ENCODE data around the gene PFDN4. TPM values are rescaled to one million over a fixed set of nuclear protein-coding genes. Genes with fewer than 3 reads are reported as not detected.

Gene PFDN4
- polyA plus RNA-seq, 3 donors from 2014 or later: 33.2 to 93.9 (median 43.6) TPM

DNA sequence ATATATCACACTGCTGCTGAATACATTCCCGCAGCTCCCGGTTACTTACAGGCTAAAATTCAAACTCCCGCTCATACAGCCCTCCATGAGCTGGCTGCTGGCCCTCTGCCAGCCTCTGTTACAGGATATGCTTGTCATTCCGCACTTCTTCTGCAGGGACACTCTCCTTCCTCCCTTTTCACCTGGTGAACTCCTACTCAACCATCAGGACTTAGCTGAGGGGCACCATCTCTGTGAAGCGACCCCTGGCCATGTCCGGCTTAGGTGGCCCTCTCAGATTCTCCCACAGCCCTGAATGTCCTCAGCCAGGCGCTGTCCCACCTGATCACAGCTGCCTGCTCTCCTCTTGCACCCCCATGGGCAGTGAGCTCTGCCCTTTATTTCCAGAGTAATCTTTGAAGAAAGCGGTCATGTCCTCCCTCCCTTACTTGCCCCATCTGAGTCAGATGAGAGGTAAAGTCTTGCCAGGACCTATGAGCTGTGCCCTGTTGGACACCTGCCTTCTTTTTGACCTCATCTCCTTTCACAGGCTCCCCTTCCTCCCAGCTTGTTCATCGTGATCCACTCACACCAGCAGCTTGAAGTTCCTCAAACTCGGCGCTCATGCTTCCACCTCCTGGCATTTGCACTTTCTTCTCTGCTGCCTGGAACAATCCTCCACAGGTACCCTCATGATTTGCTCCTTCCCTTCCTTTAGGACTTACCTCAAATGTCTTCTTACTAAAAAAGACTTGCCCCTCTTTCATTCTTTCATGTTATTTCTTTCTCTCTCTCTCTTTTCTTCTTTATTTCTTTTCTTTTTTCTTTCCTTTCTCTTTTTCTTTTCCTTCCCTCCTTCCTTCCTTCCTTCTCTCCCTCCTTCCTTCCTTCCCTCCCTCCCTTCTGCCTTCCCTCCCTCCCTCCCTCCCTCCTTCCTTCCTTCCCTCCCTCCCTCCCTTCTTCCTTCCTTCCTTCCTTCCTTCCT is 39.7 kb upstream of the PFDN4 start:
- Mint-ChIP-seq H3K4me3 (no peak overlapping the region), H3K4me1 (peaks cover 0 to 1% of the 10 kb centered on the region in 2 donors), H3K9me3 (peaks cover 0 to 2% (median 0%) of the 10 kb centered on the region in 6 donors), H3K36me3 (no peaks in the 10 kb centered on the region), H3K27me3 (ENCODE audit: low read depth in 3 of 3) (peaks cover 4 to 24% (median 24%) of the 10 kb centered on the region in 3 donors), H3K27ac (no peak overlapping the region)
- DNase-seq: no peak

DNA sequence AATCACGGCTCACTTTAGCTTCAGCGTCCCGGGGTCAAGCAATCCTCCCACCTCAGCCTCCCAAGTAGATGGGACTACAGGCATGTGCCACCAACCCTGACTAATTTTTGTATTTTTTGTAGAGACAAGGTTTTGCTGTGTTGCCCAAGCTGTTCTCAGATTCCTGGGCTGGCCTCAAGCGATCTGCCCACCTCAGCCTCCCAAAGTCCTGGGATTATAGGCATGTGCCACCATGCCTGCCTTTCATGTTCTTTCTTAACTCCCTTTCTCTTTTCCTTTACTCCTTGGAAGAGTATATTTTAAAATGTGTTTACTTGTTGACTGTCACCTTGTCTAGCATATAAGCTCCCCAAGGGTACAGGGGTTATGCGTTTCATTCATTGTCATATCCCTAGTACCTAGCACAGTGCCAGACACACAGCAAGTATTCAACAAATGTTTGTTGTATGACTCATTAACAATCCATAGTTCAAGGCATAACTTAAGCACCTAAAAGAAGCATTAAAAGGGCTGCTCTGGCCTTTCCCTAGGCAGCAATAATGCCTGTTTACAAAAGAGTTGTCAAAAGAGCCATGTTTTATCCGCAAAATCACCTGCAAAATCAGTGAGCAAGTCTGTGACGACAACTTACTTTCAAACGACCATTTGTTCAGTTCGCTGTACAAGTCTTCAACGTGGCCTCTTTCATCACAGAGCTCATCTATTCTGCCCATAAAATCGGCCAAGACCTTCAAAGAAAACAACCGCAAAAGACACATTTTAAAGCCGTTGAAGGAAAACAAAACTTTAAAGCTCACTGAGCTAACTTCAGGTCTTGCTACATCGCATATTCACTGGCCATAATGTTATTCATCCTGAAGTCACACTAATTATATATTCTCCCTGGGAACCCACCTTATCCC is 38.7 kb upstream of the PFDN4 start:
- Mint-ChIP-seq H3K9me3 (peaks cover 0 to 2% (median 0%) of the 10 kb centered on the region in 6 donors), H3K27ac (no peak overlapping the region), H3K4me1 (peaks cover 0 to 1% of the 10 kb centered on the region in 2 donors), H3K27me3 (ENCODE audit: low read depth in 3 of 3) (peaks cover 4 to 29% (median 24%) of the 10 kb centered on the region in 3 donors), H3K36me3 (no peaks in the 10 kb centered on the region), H3K4me3 (no peak overlapping the region)
- no peak for DNase-seq

DNA sequence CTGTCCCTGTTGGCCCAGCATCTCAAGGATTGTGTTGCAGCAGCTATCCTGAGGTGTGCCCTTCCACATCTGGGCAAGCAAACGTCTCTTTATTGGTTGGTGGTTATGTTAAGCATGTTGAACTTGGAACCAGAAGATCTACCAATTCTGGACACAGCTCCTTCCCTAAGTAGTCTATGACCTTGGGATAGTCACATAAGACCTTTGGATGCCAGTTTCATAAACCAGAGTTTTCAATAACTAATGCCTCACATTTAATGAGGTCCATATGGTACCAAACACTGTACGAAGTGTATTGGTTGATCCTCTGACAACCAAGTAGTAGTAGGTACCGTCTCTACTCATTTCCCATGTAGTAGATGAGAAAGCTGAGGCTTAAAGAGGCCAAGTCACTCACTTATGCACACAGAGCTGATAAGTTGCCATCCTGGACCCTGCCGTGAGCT is 37.8 kb upstream of the PFDN4 start:
- H3K4me1 Mint-ChIP-seq: peaks cover 5% of the 10 kb centered on the region in 2 donors
- peaks cover 9 to 37% (median 24%) of the 10 kb centered on the region in 3 donors for H3K27me3 Mint-ChIP-seq (ENCODE audit: low read depth in 3 of 3)
- no peak overlapping the region for H3K4me3 Mint-ChIP-seq
- no peak overlapping the region for H3K27ac Mint-ChIP-seq
- DNase-seq: no peak
- peaks cover 0 to 2% (median 0%) of the 10 kb centered on the region in 6 donors for H3K9me3 Mint-ChIP-seq
- no peaks in the 10 kb centered on the region for H3K36me3 Mint-ChIP-seq

DNA sequence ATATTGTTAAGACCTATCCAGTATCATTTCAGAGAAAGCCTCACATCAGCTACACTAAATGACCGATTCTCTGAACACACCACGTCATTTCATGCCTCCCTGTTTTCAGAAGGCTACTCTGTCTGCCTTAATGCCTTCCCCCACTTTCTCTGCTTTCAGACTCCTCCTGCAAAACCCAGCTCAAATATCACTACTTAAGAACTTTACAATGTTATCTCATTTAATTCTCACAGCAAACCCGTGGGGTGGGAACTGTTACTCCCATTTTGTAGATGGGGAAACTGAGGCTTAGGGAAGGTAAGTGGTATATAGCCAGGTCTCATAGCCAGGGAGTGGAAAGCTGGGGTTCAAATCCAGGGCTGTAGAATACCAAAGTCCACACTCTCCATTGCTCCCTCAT is 36.9 kb upstream of the PFDN4 start:
- Mint-ChIP-seq H3K27ac (no peak overlapping the region), H3K36me3 (no peaks in the 10 kb centered on the region), H3K4me3 (no peak overlapping the region), H3K27me3 (ENCODE audit: low read depth in 3 of 3) (peaks cover 9 to 40% (median 24%) of the 10 kb centered on the region in 3 donors), H3K4me1 (peaks cover 5% of the 10 kb centered on the region in 2 donors), H3K9me3 (peaks cover 0 to 2% (median 0%) of the 10 kb centered on the region in 6 donors)
- no peak for DNase-seq

DNA sequence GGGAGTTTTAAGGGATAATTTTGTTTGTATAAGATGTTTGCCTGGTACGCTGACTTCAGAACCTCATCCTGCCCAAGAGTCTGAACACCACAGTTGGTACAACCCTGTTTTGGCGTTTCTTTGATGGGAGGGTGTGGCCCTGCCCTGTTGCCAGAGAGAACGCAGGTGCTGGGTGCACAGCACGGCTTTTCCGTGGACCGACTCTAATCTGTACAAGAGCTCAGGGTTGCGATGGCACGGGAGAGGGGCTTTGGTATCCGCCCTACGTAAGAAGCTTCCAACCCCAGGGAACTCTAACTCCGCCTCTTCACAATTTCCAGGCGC is 35.4 kb upstream of the PFDN4 start:
- no peaks in the 10 kb centered on the region for H3K36me3 Mint-ChIP-seq
- peaks cover 0 to 2% (median 0%) of the 10 kb centered on the region in 6 donors for H3K9me3 Mint-ChIP-seq
- no peak overlapping the region for H3K27ac Mint-ChIP-seq
- peaks cover 5% of the 10 kb centered on the region in 2 donors for H3K4me1 Mint-ChIP-seq
- H3K27me3 Mint-ChIP-seq (ENCODE audit: low read depth in 3 of 3): peaks cover 9 to 36% (median 20%) of the 10 kb centered on the region in 3 donors
- H3K4me3 Mint-ChIP-seq: no peak overlapping the region
- DNase-seq: no peak

DNA sequence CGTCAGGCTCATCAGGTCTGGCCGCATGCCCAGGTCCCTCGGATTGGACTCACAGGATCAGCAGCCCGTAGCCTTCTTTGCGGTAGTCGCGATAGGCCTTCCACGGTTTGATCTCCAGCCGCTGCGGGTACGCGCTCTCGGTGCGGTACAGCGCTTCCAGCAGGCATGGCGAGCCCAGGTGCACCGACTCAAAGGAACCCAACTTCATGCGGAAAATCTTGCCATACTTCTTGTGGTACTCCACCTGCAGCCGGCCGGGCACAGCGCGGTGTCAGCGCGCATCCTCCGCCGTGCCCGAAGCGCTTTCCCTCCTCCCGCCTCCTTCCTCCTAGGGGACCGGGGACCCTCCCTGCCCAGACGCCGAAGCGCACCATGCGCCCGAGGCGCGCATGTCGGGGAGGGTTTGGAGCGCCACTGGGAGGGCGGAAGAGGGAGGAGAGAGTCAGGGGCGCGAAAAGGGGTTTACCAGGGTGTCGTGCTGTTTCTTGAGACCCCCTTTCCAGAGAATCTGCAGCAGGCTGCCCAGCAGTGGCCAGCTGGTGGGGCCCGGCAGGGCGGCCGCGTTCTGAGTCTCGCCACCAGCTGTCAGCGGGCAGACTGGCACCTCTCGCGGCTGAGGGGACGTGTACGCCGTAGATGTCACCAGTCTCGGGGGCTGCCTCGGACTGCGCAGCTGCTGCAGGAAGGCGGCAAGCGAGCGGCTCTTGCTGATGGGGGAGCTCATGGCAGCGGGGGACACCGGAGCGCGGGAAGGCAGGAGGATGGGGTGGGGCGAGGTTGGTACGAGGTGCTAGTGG is 34.8 kb upstream of the PFDN4 start:
- Mint-ChIP-seq H3K27ac (no peak overlapping the region), H3K36me3 (no peaks in the 10 kb centered on the region), H3K27me3 (ENCODE audit: low read depth in 3 of 3) (peaks cover 9 to 36% (median 19%) of the 10 kb centered on the region in 3 donors), H3K4me1 (peaks cover 5% of the 10 kb centered on the region in 2 donors), H3K9me3 (peaks cover 0 to 2% (median 0%) of the 10 kb centered on the region in 6 donors), H3K4me3 (no peak overlapping the region)
- no peak for DNase-seq

DNA sequence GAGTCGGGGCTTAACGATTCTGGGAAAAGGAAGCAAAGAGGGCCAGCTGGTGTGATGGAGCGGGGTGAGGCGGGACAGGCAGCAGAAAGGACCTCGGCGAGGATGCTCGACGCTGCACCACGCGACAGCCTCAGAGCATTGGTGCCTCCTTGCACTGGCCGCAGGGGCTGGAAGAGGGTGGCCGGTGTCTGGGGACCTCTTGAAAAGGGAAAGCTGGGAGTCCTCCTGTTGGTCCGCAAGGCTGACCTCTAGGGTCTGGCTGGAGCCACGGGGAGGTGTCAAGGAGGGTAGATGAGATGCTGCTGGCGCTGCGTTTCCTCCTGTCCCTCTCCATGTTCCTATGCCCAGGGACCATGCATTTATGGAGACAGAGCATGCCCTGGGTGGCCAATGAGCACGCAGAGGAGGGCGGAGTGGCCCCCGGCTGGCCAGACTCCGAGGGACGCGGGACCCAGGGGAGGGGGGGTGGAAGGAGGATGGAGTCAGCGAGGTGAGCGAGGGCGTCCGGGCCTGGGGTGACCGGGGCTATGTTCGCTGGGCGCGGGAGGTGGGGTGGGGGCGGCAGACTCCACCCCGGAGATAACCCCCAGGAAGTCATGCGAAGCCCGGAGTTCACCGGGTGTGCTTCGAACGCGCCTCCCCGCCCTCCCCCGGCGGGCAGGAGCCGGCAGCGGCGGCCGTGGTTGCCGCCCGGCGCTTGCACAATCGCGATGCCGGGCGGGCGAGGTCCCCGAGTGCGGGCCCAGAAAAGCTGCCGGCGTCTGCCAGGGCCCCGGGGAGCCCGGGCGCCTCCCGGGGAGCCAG is 34.0 kb upstream of the PFDN4 start, which contains the start of gene CYP24A1:
TSS of gene CYP24A1 (minus strand) at position 334 of the 804 bp plus-strand sequence. CDS start 407 bp downstream, outside the sequence.
- H3K4me1 Mint-ChIP-seq: peaks cover 5% of the 10 kb centered on the region in 2 donors
- H3K4me3 Mint-ChIP-seq: peak within 1 kb of the TSS in 2 of 5 donors; percentile 22 to 24
- no peaks in the 10 kb centered on the region for H3K36me3 Mint-ChIP-seq
- H3K9me3 Mint-ChIP-seq: peaks cover 0 to 2% (median 0%) of the 10 kb centered on the region in 6 donors
- no peak within 1 kb of the TSS for H3K27ac Mint-ChIP-seq
- no peak for DNase-seq
- peaks cover 9 to 36% (median 15%) of the 10 kb centered on the region in 3 donors for H3K27me3 Mint-ChIP-seq (ENCODE audit: low read depth in 3 of 3)

DNA sequence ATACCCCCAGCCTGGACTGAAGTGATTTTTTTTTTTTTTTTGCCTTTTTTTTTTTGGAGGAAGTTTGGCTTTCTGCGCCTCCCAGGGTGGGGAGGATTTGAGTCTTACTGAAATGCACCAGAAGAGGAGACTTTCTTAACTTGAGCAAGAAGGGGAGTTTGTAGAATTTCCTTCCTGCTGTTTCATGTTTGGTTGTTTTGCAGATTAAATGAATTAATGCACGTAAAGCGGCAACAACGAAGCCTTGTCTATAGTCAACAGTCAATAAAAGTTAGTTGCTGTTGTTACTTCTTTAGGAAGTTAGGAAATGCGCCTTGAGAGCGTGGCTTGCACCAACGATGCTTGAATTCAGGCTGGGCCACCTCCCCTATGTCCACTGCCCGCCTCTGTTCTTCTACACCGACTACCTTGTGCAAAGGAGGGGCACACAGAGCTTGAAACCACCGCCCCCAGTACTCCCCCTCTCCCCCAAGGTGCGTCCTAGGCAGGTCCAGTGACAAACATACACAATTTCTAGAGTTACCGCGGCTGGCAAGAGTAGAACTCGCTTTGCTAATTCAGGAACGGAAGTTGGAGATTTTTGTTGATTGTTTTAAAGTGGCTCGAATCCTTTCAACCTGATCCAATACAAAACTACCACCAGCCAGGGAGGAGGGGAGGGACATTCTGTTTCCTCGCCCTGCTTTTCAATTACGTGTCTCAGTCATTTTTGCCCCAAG is 33.3 kb upstream of the PFDN4 start:
- Mint-ChIP-seq H3K27ac (no peak overlapping the region), H3K27me3 (ENCODE audit: low read depth in 3 of 3) (peaks cover 9 to 36% (median 15%) of the 10 kb centered on the region in 3 donors), H3K4me3 (peak overlapping the region in 2 of 5 donors; percentile 22 to 24), H3K36me3 (no peaks in the 10 kb centered on the region), H3K9me3 (no peaks in the 10 kb centered on the region), H3K4me1 (peaks cover 5% of the 10 kb centered on the region in 2 donors)
- DNase-seq: no peak

DNA sequence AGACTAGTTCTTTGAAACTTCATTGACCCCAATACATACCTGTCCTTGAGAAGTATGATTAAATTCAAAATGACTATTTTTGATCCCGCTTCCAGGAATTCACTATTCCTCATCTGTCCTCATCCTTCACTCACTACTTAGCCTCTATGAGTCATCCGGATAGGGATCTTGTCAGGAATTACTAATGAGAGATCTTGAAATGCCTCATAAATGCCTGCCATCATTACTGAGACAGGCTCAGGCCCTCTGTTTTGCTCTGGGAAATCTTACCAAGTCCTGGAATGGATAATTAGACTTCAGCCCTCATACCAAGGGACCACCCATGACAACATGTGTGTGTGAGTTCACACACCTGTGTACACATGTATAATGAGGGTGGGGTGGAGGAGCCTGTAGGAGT is 31.3 kb upstream of the PFDN4 start:
- Mint-ChIP-seq H3K27me3 (ENCODE audit: low read depth in 3 of 3) (peaks cover 6 to 26% (median 10%) of the 10 kb centered on the region in 3 donors), H3K27ac (no peak overlapping the region), H3K4me1 (peaks cover 5% of the 10 kb centered on the region in 2 donors), H3K4me3 (no peak overlapping the region), H3K36me3 (no peaks in the 10 kb centered on the region), H3K9me3 (no peaks in the 10 kb centered on the region)
- DNase-seq: no peak

DNA sequence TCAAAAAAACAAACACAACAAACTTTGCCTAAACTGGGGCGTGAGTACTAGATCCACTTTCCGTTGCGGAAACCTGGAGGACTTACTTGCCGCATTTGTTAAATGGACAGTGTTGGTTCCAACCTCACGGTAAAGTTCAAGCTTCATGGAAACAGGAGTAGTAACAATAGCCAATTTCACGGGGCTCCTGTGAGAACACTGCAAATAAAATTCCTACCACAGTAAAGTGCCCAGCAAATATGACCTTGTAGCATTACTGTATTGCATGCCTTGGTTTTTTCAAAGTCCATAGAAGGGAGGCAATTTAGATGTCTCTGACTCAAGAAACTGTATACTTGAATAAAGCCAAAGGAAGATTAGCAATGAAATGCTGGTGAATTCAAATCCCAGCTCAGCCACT is 30.5 kb upstream of the PFDN4 start:
- H3K9me3 Mint-ChIP-seq: no peaks in the 10 kb centered on the region
- H3K27ac Mint-ChIP-seq: no peak overlapping the region
- no peak overlapping the region for H3K4me3 Mint-ChIP-seq
- peaks cover 2 to 23% (median 10%) of the 10 kb centered on the region in 3 donors for H3K27me3 Mint-ChIP-seq (ENCODE audit: low read depth in 3 of 3)
- H3K36me3 Mint-ChIP-seq: no peaks in the 10 kb centered on the region
- H3K4me1 Mint-ChIP-seq: peaks cover 5% of the 10 kb centered on the region in 2 donors
- DNase-seq: no peak

DNA sequence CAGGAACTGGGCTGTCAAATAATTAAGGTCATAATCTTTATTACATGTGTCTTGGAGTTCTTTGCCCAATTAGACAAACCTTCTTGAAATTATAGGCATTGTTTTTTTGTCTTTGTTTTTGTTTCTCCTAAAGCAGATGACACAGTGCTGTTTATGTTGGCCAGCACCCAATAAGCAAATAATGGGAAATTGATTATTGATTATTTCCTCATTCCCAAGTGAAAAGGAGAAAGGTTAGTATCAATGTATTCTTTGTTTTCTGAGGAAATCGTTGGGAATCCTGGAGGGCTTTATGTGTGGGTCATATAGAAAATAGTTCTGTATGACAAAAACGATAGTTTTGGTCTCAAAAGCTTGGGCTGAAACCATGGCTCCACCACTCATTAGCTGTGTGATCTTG is 29.6 kb upstream of the PFDN4 start:
- Mint-ChIP-seq H3K27me3 (ENCODE audit: low read depth in 3 of 3) (peaks cover 0 to 18% (median 10%) of the 10 kb centered on the region in 3 donors), H3K9me3 (no peaks in the 10 kb centered on the region), H3K36me3 (no peaks in the 10 kb centered on the region), H3K4me3 (no peak overlapping the region), H3K4me1 (peaks cover 4 to 5% of the 10 kb centered on the region in 2 donors), H3K27ac (no peak overlapping the region)
- no peak for DNase-seq

DNA sequence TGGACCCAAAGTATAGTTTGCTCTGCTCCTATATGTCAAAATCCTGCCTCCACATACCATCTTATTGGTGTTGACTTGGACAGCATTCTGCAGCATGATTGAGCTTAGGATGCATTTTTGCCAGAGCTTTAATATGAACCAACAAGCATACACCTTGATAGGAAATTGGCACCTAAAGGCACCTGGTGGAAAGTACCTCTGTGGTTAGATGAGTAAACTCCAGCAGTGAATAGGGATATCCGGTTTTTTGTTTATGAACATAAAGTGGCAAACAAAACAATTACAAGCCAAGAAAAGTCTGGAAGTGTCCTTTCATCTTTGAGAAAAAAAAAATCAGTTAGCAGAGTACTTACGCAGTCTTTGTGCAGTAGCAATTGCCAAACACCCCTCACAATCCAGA is 27.9 kb upstream of the PFDN4 start:
- DNase-seq: no peak

More for the DNA sequence above, 27.9 kb upstream of the PFDN4 start:
- no peak overlapping the region for H3K4me3 Mint-ChIP-seq
- H3K4me1 Mint-ChIP-seq: no peaks in the 10 kb centered on the region
- H3K27ac Mint-ChIP-seq: no peak overlapping the region
- no peaks in the 10 kb centered on the region for H3K36me3 Mint-ChIP-seq
- peaks cover 0 to 11% (median 5%) of the 10 kb centered on the region in 3 donors for H3K27me3 Mint-ChIP-seq (ENCODE audit: low read depth in 3 of 3)
- no peaks in the 10 kb centered on the region for H3K9me3 Mint-ChIP-seq
